IgD-negative memory B cell (primary cell): ENCODE measurements around the gene MCRIP1. TPM values are rescaled to one million over a fixed set of nuclear protein-coding genes. Genes with fewer than 3 reads are reported as not detected.

Experiments used
- H3K27ac Mint-ChIP-seq, 3 donors: one replicate each; pipeline ENCODE4 v1.8.0; 2020 to 2022; ENCODE audit warnings: mild to moderate bottlenecking in 3 of 3, mixed read lengths in 3 of 3, moderate library complexity in 1 of 3
- H3K27me3 Mint-ChIP-seq: one replicate; pipeline ENCODE4 v1.8.0; 2021; ENCODE audit warnings: mixed read lengths
- H3K36me3 Mint-ChIP-seq: one replicate; pipeline ENCODE4 v1.8.0; 2020; ENCODE audit warnings: mild to moderate bottlenecking, mixed read lengths
- H3K4me1 Mint-ChIP-seq, 3 donors: one replicate each; pipeline ENCODE4 v1.8.0; 2020 to 2022; ENCODE audit warnings: mixed read lengths in 3 of 3, mild to moderate bottlenecking in 1 of 3
- H3K4me3 Mint-ChIP-seq, 4 donors: one replicate each; pipeline ENCODE4 v1.8.0; 2020 to 2022; ENCODE audit warnings: mild to moderate bottlenecking in 4 of 4, mixed read lengths in 4 of 4, moderate library complexity in 3 of 4
- H3K9me3 Mint-ChIP-seq, 3 donors: one replicate each; pipeline ENCODE4 v1.8.0; 2020 to 2021; ENCODE audit warnings: mixed read lengths in 3 of 3, mild to moderate bottlenecking in 1 of 3
- polyA plus RNA-seq: library from polyadenylated mRNA; unstranded; fragments of 300-500 nt; fragmentation: Illumina TruSeq; gene quantifications from one replicate; pipeline ENCODE4 v1.2.3, GENCODE V29; 2021

The MCRIP1 gene
- polyA plus RNA-seq, 1 donor from 2014 or later = 66.4 TPM

DNA sequence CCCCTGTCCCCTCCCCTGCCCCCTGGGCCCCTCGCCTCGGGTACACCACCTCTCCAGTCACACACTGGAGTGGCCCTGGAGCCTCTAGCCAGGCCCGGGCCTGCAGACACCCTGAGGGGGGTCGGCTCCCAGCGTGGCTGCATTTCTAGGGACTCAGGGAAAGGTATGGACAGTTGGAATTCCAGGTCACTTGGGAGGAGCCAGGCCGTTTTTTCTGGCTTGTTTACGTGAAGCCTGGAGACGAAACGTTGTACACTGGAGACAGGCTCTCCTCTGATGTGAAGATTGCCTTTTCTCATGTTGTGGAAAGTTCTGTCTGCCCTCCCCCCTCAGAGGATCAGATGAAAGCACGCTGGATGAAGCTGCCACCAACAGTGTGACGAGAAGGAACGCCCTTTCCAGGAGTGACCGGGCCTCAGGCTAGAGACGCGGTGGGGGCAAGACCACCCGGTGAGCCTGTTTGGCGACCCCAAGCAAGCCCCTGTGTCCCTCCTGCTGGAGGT is 5.7 kb upstream of the MCRIP1 start:
- Mint-ChIP-seq H3K36me3 (no peaks in the 10 kb centered on the region), H3K4me3 (no peak overlapping the region), H3K27ac (no peak overlapping the region), H3K4me1 (peaks cover 0 to under 1% (median 0%) of the 10 kb centered on the region in 3 donors), H3K27me3 (no peaks in the 10 kb centered on the region), H3K9me3 (no peaks in the 10 kb centered on the region)

DNA sequence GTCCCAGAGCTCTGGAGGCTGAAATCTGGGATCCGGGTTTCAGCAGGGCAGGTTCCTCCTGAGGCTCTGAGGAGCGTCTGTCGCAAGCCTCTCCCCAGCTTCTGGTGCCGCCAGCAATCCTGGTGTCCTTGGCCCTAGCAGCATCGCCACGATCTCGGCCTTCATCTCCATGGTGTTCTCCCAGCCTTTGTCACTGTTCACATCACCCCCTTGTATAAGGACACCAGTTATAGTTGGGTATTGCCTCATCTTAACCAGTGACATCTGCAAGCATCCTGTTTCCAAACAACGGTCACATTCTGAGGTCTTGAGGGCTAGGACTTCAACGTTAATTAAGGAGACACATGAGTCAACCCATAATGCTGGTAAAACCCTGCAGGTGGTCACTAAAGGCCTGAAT is 4.5 kb upstream of the MCRIP1 start:
- no peaks in the 10 kb centered on the region for H3K9me3 Mint-ChIP-seq
- peak overlapping the region in 1 of 4 donors; percentile 45 for H3K4me3 Mint-ChIP-seq
- H3K4me1 Mint-ChIP-seq = peaks cover 0 to 3% (median 0%) of the 10 kb centered on the region in 3 donors
- H3K27me3 Mint-ChIP-seq = no peaks in the 10 kb centered on the region
- H3K27ac Mint-ChIP-seq = peak overlapping the region in 1 of 3 donors; percentile 34
- H3K36me3 Mint-ChIP-seq = no peaks in the 10 kb centered on the region

DNA sequence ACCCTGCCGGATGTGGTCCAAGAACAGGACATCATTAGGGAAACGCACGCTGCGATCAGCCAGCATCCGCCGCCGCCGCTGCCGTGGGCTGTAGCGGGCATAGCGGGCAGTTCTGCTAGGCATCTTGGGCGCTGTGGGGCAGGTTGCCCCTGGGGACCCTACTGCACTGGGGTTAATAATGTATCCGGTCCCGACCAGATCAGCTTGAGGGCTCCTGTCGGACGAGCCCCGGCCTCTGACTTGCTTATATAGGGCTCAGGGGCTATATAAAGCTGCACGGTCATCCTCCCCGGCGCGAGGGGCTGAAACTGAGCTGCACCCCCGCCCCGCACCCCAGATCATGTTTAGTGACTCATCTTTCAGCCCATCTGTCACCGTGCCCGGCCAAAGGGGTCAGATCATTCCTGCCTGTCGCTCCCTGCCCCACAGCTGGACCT is 1.8 kb upstream of the MCRIP1 start, which contains the start of gene PPP1R27:
TSS of gene PPP1R27 (minus strand) at position 220 of the 437 bp plus-strand sequence. CDS start at position 123, 97 bp downstream.
- Mint-ChIP-seq H3K4me3 (peak within 1 kb of the TSS; percentile 81 to 94 (median 86)), H3K4me1 (peaks cover 7 to 18% (median 14%) of the 10 kb centered on the region in 3 donors), H3K27me3 (no peaks in the 10 kb centered on the region), H3K27ac (peak within 1 kb of the TSS in 2 of 3 donors; percentile 91 to 92), H3K36me3 (no peaks in the 10 kb centered on the region), H3K9me3 (no peaks in the 10 kb centered on the region)

DNA sequence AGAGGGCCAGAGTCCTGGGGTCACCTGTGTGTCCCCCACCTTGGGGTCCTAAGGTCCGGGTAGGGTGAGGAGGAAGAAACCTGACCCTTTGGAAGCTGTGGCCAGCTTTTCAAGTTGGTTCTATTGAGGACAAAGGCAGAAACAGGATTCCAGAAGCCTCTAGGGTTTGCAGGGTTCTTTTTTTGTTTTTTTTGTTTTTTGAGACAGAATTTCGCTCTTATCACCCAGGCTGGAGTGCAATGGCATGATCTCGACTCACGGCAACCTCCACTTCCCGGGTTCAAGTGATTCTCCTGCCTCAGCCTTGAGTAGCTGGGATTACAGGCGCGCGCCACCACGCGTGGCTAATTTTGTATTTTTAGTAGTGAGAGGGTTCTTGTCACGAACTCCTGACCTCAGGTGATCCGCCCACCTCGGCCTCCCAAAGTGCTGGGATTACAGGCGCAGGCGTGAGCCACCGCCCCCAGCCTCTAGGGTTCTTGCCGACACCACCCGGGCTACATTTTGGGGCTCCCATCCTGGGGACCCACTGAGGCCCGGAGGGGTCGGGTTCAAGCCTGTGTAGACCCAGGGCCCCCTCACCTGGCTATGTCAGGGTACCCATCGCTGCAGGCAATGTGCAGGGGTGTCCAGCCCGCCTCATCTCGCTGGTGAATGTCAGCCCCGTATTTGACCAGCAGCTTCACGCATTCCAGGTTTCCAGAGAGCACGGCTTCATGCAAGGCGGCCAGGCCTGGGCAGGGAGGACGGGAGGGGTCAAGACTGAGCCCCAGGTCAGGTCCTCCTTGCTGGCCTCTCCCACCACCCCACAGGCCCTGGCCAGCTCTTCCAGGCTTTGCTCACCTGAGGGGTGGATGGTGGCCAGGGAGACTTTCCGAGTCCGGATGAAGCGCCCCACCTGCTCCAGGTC is 1.1 kb upstream of the MCRIP1 start:
- Mint-ChIP-seq H3K27ac (peak overlapping the region in 2 of 3 donors; percentile 91 to 92), H3K36me3 (no peaks in the 10 kb centered on the region), H3K27me3 (no peaks in the 10 kb centered on the region), H3K4me1 (peaks cover 7 to 18% (median 14%) of the 10 kb centered on the region in 3 donors), H3K4me3 (peak overlapping the region; percentile 81 to 88 (median 86)), H3K9me3 (no peaks in the 10 kb centered on the region)

DNA sequence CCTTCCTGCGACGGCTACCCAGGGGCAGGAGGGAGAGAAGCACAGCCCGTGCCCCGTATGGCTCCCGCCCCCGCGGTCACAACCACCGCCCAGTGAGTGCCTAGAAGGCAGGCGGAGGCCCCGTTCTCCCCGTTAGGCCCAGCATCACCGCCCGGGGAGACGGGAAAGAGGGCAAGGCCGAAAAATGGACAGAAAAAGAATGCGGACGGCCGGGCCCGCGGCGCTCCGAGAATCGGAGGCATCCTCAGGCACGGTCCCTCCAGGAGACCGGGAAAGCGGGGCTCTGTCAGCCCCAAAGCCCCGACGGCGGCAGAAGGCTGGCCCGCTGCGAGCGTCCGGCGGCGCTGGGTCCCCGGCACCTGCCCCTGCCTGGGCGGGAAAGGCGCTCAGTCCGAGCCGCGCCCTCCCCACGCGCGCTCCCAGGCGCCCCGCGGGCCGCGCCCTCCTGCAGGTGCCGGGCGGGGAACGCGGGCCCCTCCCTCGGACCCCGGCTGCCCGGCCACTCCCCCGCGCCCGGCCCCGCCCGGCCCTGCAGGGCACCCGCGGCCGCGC is 407 bp downstream of the MCRIP1 start:
- no peaks in the 10 kb centered on the region for H3K27me3 Mint-ChIP-seq
- peak overlapping the region; percentile 85 to 95 (median 90) for H3K4me3 Mint-ChIP-seq
- peaks cover 7 to 18% (median 14%) of the 10 kb centered on the region in 3 donors for H3K4me1 Mint-ChIP-seq
- peak overlapping the region; percentile 83 to 96 (median 92) for H3K27ac Mint-ChIP-seq
- no peaks in the 10 kb centered on the region for H3K36me3 Mint-ChIP-seq
- no peaks in the 10 kb centered on the region for H3K9me3 Mint-ChIP-seq

DNA sequence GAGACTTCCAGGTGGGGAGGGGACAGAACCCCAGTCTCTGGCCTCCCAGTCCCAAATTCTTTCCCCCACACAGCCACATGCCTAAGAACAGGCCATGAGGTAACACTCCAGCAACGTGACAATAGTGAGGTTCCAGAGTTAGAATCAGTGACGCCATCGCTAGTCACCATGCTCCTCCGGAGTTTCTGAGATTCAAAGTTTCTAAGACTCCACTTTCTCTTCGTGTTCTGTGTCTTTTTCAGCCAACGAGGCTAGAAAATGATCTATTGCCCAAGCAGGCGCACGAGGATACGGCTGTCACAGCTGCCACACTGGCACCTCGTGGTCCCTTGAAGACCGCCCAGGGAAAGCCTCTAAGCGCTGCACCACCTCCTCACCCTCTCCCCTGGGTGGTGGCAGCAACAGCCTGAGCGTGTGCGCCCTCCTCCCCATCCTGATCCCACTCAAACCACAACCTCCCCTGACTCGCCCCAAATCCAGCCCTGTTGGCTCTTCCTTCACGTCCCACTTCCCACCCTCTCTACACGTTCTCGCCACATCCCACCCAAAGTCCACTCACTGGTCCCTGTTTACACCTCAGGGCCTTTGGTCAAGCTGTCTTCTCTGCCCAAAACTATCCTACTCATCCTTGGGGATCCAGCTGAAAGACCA is 1.0 kb downstream of the MCRIP1 start:
- peaks cover 7 to 18% (median 14%) of the 10 kb centered on the region in 3 donors for H3K4me1 Mint-ChIP-seq
- H3K36me3 Mint-ChIP-seq = no peaks in the 10 kb centered on the region
- no peaks in the 10 kb centered on the region for H3K9me3 Mint-ChIP-seq
- peak overlapping the region; percentile 85 to 95 (median 90) for H3K4me3 Mint-ChIP-seq
- H3K27me3 Mint-ChIP-seq = no peaks in the 10 kb centered on the region
- peak overlapping the region; percentile 83 to 96 (median 92) for H3K27ac Mint-ChIP-seq

DNA sequence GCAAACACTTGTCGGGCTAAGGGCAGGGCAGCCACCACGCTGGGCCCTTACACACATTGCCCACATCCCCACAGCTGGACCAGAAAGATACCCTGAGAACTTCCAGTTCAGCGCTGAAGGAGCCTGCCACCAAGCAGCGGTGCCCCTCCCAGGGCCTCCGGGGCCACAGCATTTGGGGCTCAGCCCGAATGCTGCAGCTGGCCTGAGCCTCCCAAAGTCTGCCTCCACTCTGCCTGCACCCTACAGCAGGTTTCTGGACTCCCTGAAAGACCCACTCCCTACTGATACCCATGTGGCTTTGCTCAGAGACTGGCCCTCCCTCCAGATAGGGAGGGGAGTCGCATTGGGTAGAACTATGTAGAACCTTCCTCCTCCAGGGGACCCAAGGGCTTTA is 1.5 kb downstream of the MCRIP1 start:
- Mint-ChIP-seq H3K4me3 (peak overlapping the region; percentile 85 to 95 (median 90)), H3K27me3 (no peaks in the 10 kb centered on the region), H3K36me3 (no peaks in the 10 kb centered on the region), H3K4me1 (peaks cover 7 to 18% (median 14%) of the 10 kb centered on the region in 3 donors), H3K9me3 (no peaks in the 10 kb centered on the region), H3K27ac (peak overlapping the region; percentile 83 to 96 (median 92))

DNA sequence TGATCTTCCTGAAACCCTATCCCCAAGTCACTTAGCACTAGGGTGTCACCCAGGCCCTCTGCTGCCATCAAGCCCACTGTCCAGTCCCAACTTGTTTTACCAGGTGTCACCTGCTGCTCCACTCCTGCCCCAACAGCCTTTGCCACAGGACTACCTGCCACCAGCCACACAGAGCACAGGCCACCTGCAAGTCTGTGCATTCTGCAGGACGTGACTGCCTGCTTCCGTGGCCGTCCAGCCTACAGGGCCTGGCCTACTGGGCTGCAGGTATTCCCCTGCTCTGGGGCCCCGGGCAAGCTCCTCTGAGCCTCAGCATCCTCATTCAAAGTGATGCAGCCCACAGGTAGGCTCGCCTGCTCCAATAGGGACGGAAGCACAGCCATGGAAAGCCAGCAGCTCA is 3.2 kb downstream of the MCRIP1 start:
- H3K9me3 Mint-ChIP-seq = no peaks in the 10 kb centered on the region
- H3K36me3 Mint-ChIP-seq = peaks cover 2% of the 10 kb centered on the region
- peak overlapping the region in 1 of 4 donors; percentile 39 for H3K4me3 Mint-ChIP-seq
- H3K27ac Mint-ChIP-seq = peak overlapping the region in 1 of 3 donors; percentile 32
- peaks cover 7 to 23% (median 18%) of the 10 kb centered on the region in 3 donors for H3K4me1 Mint-ChIP-seq
- no peaks in the 10 kb centered on the region for H3K27me3 Mint-ChIP-seq

DNA sequence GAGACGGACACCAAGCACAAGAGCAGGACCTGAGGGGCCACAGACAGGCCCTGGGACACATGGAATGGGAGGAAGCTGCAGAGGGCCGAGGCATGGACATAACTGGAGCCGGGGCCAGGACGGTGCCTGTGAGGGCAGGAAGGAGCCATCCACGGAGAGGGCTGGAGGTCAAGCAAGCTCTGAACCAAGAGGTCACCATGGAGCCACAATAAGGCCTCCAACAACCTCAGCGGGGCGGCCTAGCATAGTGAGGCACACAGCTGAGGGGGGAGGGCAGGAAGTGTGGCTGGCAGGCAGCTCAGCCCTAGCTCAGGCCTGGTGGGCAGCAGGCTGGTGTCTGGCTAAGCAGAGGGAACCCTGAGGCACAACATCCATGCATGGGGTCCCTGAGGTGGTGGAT is 4.4 kb downstream of the MCRIP1 start:
- peak overlapping the region in 1 of 3 donors; percentile 61 for H3K27ac Mint-ChIP-seq
- peaks cover 7 to 21% (median 18%) of the 10 kb centered on the region in 3 donors for H3K4me1 Mint-ChIP-seq
- H3K27me3 Mint-ChIP-seq = no peaks in the 10 kb centered on the region
- H3K36me3 Mint-ChIP-seq = peaks cover 2% of the 10 kb centered on the region
- no peaks in the 10 kb centered on the region for H3K9me3 Mint-ChIP-seq
- peak overlapping the region in 1 of 4 donors; percentile 32 for H3K4me3 Mint-ChIP-seq

DNA sequence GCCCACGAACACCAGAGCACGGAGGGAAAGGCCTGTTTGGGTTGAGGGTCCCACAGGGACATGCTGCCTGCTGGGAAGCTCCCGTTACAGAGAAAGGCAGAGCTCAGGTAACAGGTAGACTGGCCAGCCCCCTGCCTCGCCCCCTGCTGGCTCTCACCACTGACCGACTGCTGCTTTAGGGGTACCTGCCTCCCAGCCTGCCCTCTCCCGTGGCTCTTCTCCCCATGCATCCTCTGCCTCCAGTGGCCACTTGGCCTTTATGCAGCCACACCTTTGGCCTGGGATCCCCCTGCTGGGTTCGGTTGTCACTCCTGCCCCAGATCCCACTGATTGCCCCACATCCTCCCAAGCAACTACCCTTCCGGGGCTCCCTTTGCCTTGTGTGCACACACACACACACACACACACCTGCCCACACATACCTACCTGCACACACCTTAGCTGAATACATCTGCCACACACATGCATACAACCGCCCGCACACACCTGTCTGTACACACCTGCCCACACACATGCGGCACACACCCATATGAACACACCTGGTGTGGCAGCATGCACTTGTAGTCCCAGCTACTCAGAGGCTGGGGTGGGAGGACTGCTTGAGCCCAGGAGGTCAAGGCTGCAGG is 7.1 kb downstream of the MCRIP1 start:
- peaks cover 0 to 6% (median 4%) of the 10 kb centered on the region in 3 donors for H3K4me1 Mint-ChIP-seq
- H3K36me3 Mint-ChIP-seq = peaks cover 4% of the 10 kb centered on the region

DNA sequence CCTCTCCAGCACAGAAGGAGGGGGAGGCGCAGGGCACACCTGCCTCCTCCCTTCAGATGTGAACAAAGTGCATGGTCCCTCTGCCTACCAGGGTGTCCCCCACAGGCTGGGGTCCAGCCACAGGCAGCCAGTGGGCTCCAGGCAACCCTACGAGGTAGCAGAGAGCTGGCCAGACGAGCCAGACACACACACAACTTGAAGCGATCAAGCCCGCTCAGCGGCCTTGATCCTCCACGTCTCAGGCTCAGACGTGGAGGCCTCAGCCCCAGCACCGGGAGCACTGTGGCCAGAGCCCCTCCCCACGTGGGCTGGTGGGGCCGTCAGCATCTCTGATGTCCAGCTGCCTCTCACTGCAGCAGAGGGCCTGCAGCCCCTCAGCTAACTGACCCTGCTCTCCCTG is 8.5 kb downstream of the MCRIP1 start:
- H3K27ac Mint-ChIP-seq = no peak overlapping the region
- peaks cover 4% of the 10 kb centered on the region for H3K36me3 Mint-ChIP-seq
- peaks cover 0 to 5% (median 4%) of the 10 kb centered on the region in 3 donors for H3K4me1 Mint-ChIP-seq
- H3K4me3 Mint-ChIP-seq = no peak overlapping the region
- no peaks in the 10 kb centered on the region for H3K27me3 Mint-ChIP-seq
- no peaks in the 10 kb centered on the region for H3K9me3 Mint-ChIP-seq

More for the DNA sequence above, 7.1 kb downstream of the MCRIP1 start:
- H3K27ac Mint-ChIP-seq = peak overlapping the region in 1 of 3 donors; percentile 31
- H3K27me3 Mint-ChIP-seq = no peaks in the 10 kb centered on the region
- no peaks in the 10 kb centered on the region for H3K9me3 Mint-ChIP-seq
- no peak overlapping the region for H3K4me3 Mint-ChIP-seq

DNA sequence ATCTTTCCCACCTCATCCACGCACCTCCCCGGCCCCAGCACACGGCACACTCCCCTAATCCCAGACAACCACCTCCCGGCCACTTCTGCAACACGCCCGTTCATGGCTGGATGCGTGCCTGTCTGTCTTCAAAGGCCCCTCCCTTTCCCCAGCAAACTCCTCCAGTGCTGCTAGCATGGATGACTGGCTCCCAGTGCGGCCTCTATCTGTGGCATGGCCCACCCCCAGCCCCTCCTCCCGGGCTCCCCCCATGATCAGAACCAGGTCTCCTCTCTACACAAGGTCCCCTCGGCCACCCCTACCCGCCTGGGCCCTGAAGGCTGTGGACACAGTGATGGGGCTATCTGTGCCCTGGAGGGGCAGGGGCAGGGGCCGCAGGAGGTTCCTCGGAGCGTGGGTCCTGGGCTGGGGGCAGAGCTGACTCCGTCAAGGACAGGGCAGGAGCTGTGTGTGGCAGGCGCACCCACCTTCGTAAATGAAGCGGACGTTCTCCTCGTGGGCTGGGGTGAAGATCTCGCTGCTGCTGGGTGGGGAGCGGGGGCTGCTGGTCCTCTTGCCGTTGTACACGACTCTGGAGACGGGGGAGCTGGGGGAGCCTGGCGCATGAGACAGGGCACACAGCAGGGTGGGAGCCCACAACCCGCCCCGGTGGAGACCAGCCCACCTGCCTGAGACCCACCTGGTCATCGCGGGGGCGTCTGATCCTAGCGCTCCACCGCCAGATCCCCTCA is 9.1 kb downstream of the MCRIP1 start:
- Mint-ChIP-seq H3K4me3 (no peak overlapping the region), H3K27me3 (no peaks in the 10 kb centered on the region), H3K27ac (no peak overlapping the region), H3K36me3 (peaks cover 4% of the 10 kb centered on the region), H3K9me3 (no peaks in the 10 kb centered on the region), H3K4me1 (peaks cover 0 to 5% (median 4%) of the 10 kb centered on the region in 3 donors)

DNA sequence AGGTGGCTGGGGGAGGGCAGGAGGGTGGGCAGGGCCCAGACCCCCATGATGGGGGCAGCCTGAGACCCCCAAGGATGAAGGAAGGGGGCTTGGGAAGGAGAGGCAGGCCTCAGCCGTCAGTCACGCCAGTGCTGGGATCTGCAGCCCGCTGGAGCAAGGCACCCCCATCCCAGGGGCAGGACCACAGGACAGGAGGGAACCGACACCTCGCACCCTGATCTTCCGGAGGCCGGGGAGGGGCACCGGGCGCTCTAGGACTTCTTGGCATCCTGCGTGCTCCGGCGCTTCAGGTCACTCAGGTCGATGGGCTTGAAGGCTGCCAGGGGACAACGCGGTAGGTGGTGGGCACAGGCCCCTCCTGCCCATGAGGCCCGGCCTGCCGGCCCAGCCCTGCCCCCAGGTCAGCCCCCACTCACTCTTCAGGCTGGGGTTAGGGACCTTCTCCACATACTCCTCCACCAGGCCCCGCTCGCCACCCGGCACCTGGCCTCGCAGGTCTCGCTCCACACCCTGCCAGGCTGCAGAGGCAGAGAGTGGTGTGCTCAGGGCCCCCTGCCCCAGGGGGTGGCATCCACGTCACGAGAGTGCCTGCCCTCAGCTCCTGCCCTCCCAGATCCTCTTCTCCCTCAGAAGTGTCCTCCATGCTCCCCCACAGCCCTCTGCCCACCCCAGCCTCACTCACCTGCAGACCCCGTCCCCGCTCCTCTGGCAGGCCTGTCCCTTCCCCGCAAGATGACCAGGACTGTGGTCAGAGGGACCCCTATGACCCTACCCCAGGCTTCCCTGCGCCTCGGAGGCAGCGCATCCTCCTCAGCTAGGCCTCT is 9.9 kb downstream of the MCRIP1 start:
- Mint-ChIP-seq H3K4me3 (no peak overlapping the region), H3K27me3 (no peaks in the 10 kb centered on the region), H3K4me1 (peaks cover 0 to 5% (median 4%) of the 10 kb centered on the region in 3 donors), H3K27ac (no peak overlapping the region), H3K36me3 (peaks cover 4% of the 10 kb centered on the region), H3K9me3 (no peaks in the 10 kb centered on the region)
